Limb (tissue), 2 donors: ENCODE data around the gene CBLN3.
"Not testable (repeated sequence)": the region's sequence is repeated elsewhere in the genome, so short reads cannot be mapped to it uniquely, and the experiment has no call there.

Experiments used
- DNase-seq, 2 donors: peaks; one replicate each; pipeline ENCODE4 v3.0.0-alpha.2; 2016; ENCODE audit errors: extremely low spot score in 2 of 2

The CBLN3 gene

DNA sequence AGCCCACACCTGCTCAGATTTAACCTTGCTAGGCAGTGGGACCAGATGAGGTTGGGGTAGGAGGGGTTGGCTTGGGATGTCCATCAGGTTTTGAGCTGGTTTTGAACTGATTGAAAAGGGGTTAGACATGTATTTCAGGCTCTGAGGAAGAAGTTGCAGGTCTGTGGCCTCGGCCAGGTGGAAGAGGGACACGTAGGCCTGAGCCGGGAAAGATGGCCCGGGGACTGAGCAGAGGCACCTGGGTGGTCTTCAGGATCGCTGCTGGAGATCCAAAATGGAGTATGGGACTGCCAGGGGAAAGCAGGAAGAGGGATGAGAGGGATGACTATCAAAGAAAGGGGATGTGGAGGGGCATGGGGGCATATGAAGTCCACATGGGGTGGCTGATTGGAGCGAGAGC, 23.1 kb downstream of the CBLN3 start:
- DNase-seq, result no peak

DNA sequence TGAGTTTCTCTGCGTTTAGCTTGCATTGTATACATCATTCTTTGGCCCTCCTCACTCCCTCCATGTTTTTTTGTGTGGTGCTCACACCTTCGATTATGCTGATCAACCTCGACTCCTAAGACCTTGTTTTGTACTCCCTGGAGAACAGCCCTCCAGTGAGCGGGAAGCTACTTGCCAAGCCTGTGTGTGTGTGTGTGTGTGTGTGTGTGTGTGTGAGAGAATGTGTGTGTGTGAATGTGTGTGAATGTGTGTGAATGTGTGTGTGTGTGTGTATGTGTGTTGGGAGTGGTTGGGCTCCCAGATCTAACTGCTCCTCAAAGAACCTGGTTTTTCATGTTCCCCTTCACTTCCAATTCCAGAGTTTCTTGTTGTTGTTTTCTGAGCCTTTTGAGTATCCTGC, 24.7 kb downstream of the CBLN3 start:
- no peak for DNase-seq

DNA sequence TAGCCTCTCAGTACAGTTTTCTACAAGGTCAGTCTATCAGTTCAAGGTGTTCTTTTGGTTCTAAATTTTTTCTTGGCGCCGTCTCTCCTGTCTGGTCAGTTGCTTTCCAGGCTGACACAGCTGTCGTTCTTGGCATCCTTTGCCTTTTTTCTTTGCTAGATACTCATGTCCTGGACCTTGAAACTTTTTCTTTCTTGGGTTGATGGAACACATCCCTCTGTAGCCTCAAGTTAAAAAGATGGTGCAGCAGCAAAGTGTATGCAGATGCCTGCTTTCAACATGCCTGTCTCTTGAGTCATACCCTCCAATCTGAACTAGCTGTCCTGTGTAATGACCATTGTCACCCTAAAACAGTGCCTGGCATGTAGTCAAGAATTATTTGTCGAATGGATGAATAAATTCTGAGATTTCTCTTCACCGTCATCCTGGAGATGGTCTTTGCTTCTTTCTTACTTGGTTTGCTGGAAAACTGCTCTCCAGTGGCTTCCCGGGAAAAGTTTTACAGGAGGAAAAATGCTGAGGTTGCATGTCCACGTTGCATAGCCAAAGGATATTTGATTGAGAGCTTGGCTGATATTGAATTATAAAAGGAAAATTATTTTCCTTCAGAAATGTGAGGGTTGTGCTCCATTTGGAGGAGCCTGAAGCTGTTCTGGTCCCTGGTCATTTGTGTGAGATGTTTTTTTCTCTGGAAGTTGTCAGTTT, 26.0 kb downstream of the CBLN3 start:
- peak in 1 of 2 donors; percentile 20 for DNase-seq

DNA sequence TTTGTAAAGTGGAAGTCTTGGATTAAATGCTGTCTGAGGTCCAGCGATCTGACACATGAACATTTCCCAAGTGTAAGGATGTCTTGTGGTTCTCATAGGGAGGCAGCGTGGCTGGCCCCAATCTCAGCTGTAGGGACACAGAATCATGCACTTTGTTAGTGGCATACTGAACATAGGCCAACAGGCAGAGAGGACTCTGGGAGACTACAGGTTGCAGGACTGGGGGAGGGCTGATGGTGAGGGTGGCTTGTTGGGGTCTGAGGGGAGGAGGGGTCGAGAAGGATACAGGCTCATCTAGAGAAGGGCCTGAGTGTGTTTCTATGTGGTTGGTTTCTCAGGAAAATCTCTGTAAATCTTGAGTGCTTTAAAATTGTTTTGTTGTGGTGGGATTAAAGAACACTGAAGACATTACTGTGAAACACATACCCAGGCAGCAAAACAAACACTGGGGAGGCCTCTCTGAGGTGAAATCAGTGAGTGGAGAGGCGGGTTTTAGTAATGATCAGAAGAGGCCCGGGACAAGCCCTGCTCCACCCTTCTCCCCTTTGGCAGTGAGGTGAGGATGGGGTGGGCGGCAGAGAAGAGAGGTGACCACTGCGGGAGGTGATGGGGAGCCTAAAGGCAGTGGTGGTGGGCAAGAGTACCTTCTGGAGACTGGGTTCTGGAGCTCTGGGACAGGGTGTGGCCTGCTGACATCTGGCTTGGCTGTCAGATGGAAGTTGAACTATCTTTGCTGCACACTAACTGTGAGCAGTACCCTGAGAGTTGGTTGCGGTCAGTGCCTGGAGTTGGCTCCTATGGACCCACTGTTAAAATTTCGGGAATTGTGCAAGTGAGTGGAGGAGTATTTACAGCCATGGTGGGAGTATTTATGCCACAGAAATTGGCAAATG, 27.4 kb downstream of the CBLN3 start:
- DNase-seq, result no peak

DNA sequence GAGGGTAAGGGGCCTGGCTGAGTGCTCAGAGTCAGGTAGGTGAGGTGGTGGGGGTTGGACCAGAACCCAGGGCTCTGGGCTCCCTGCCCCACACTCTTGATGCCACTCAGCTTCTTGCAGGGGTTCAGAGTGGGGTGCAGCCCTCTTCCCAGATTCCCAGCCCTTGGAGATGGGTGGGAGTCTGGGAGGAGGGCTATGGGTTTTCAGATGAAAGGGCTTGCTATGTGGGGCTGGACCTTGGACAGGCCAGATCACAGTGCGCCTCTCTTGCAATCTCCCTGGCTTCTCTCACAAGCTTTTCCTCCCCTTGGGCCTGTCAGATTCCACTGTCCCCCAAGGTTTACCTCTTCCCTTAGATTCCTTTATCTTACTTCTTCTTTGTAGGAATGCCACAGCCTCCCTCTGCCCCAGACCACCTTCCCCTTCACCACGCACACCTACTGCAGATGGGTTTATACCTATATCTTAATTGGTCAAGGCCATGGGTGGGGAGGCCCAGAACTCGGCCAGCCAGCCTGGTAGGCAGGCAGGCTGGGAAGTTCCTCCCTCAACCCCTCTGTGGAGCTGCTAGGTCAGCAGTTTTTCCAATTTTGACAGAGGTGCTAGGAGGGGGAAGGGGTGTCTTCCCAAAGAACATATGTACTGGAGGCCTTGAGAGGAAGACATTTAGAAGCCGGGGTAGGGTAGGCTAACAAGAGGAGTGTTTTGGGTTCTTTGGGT, 29.3 kb downstream of the CBLN3 start:
- DNase-seq, result no peak

DNA sequence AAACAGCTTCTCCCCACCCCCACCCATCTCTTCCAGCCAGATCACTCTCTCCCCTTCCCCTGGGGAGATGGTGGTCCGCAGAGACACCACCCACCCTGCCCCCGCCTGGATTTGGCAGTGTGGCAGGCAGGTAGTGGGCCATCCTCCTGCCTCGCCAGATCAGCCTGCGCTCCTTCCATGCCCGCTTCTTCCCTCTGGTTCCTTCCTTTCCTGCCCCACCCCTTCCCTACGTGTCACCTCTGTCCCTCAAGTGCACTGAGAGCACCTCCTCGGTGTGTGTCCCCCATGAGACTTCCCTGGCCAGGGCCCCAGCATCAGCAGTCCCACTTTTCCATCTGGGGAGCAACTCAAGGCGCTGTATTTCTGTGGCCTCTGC, 30.0 kb downstream of the CBLN3 start:
- no peak for DNase-seq

DNA sequence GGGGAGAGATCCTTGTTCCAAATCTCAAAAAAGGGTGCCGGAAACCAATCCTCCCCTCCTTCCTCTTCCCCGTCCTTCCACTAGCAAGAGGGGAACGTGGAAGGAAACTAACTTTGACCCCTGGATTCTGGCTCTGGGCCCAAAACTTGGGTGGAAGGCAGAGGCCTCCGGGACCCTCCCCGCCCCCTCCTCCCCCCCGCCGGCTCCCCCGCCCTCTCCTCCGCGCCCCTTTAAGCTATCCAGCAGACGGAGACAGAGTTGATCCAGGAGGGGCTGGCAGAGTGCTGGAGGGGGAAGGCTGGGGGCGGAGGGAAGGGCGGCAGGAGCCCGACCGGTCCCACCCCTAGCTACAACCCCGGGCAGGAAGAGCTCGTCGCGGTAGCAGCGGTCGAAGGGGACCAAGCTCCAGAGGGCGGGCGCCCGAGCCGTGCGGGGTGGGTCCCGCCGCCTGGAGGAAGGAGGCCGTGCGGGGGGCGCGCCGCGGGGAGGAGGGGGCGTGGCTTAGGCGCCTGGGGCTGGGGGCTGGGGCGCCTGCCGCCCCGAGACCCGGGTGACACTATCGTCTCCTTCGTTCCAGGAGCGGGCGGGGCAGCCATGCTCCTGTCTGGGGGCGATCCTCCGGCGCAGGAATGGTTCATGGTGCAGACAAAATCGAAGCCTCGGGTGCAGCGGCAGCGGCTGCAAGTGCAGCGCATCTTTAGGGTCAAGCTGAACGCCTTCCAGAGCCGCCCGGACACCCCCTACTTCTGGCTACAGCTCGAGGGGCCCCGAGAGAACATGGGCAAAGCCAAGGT, 30.6 kb downstream of the CBLN3 start, which contains the start of gene NYNRIN:
Gene NYNRIN (plus strand): TSS at position 351 of the 794 bp plus-strand sequence. CDS start 244 bp downstream, at position 595.
- DNase-seq, result peak; percentile 85 to 87

DNA sequence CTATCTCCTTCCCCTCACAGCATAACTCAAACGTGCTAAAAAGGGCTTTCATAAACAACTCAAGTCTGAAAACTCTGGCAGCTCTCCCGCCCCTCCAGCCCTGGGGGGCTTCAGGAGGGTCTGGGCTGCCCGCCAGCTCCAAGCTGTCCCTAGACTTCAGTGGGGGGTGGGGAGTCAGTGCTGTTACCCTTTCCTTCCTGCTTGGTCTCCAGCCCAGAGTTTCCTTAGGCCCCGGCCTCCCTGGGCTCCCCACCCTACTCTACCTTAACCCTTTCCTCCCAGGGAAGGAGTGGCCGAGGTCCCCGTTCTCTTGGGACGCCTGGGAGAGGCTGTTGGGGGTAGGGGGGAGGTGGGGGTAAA, 31.2 kb downstream of the CBLN3 start:
- DNase-seq, result peak; percentile 85 to 86

DNA sequence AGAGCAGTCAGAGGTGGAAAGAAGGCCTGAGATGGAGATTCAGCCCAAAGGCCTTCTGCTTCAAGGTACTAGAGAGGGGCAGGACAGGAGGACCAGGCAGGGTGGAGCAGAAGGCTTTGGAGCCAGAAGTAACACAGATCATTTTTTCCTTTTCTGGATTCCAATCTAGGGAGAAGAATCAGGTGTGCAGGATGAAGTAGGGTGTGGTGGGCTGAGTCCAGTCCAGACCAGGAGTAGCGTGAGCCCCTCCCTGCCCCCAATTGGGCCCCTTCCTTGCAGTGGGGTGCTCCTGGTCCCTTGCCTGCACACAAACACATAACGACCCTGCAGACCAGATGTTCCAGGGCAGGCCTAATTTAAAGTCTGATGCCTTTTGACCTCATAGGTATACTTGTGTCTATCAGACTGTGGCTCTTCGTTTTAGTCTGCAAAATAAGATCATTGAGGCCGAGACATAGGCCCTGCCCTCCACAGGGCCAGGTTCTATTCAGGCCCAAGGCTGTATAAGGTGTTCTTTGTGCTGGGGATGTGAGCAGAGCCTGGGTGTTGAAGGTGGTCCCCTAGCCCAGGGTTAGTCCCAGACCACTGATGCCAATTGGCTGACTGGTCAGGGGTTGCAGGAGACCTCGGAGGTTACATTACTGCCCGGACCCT, 31.7 kb downstream of the CBLN3 start:
- no peak for DNase-seq

DNA sequence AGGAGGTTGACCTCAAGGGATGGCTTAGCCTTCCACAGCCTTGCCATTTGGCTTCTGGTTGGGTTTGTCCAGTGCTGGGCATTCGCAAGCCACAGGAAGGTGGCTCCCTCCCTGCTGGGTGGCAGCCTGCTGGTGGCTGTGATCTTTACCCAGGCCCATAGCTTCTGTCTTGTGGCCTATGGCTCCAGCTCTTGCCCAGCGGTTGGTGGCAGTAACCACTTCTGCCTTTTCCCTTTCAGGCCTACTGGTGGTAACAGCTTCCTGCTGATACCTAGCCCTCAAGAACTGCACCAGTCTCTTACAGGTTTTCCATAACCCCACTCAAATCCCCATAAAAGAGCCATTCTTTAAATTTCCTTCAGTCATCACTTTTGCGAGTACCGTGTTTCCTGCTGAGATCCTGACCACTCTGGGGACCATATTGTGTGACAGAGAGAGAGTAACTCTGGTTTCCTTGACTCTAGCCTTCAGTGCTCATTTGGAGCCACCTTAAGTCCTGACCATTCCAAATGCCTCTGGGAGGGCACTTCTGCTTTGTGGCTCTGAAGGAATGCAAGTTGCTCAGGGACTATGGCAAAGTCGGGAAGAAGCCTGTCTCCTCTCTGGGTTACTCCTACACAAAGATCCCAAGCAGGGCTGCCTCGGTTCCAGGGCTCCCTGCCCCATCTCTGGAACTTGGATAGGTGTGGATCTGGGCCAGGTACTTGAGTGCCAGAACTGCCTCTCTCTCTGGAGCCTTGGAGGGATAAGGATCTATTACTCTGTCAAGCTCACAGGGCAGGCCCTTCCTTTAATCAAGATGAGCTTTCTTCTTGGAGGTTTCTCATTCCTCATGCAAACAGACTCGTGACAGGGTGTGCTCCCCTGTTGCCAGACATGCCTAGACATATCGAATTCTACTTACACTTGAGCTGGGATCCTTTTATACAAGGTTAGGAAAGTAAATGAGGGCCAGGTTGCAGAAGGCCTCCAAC, 33.6 kb downstream of the CBLN3 start:
- DNase-seq, result no peak

DNA sequence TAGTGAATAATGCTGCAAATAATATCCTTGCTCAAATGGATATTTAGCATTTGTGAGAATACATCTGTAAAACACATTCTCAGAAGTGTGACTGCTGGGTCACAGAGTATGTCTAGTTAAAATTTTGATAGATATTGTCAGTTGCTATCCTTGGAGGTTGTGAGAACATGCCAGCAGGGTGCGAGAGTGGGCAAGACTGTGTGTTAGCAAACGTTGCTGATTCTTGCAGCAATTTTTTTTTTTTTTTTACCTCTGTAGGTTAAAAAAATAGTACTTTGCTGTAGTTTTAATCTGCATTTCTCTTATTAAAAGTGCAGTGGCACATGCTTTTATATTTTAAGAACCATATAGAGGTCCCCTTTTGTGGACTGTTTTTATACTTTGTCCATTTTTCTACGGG, 35.2 kb downstream of the CBLN3 start:
- DNase-seq, result no peak

DNA sequence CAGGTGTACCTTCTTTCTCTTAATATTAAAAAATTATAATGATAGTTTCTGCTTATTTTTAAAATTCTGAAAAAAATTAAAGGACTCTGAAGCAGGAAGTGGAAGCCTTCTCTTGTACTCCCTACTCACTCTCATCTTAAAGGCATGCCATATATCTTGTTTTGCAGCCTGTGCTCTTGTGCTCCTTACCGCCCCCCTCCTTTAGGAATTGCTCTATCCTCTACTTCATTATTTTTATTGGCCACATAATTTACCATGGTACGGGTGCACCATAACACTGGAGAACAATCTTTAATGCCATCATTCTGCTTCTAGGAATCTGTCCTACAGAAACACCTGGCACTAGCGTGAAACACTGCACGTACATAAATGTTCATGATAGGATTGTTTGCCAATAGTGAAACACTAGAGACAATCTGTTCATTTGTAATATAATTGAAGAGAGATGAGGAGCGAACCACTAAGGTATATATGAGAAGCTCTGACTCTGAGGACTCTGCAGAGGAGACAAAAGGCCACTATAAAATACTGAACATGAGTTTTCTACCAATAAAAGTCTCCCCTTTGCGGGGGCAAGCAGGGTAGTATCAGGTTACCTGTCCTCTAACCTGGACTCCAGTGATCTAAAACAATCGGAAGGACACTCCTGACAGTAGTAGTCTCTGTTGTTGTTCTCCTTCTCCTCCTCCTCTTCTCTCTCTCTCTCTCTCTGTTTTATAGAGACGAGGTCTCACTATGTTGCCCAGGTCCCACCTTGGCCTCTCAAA, 37.0 kb downstream of the CBLN3 start:
- no peak for DNase-seq

DNA sequence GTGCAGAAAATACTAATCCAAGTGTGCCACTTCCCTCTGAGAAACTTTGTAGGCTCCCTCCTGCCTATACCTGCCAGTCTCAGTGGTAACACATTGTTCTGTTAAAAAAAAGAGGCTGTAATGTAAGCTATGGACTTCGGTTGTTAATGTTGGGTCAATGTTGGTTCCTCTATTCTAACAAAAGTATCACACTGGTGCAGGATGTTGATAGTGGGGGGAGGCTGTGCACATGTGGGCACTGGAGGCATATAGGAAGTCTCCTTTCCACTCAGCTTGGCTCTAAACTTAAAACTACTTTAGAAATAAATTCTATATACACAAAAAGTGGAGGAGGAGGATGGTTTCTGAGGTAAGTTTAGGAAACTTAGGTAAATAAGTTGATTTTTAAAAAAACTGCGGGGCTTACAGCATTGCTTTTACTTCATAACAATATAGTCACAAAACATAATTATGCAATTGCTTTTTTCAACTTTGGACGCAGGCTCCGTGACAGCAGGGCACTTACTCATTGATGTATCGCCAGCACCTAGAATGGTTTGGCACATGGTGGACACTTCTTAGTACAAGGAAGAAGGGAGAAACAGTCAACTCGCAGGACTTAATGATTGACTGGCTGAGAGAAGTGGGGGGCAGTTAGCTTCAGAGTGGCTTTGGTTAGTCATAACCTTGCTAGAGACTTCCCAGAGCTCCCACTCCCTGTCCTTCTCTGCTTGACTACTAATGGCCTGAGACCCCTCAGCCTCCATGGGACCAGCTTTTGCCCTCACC, 38.6 kb downstream of the CBLN3 start:
- no peak for DNase-seq

DNA sequence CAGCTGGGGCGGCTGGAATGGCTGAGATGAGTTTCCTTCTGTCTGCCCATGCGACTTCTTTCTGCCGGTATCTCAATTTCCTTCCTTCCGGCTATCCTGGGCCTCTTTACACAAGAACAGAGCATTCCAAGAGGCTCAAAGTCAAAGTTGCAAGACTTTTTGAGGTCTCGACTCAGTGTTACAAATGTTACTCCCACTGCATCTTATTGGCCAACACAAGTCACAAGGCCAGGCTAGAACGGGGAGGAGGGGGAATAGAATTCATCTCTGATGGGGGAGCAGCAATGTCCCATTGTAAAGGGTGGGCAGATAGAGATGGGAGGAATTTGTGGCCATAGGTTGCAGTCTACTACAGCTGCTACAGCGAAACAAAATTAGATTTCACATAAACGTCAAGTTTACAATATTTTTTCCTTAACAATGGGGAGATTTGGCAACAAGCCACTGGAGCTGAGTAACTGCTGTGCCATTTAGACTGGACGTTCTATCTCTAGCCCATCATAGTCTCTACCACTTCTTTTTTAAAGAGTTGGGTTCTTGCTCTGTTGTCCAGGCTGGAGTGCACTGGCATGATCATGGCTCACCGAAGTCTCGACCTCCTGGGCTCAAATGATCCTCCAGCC, 40.1 kb downstream of the CBLN3 start:
- DNase-seq, result no peak

DNA sequence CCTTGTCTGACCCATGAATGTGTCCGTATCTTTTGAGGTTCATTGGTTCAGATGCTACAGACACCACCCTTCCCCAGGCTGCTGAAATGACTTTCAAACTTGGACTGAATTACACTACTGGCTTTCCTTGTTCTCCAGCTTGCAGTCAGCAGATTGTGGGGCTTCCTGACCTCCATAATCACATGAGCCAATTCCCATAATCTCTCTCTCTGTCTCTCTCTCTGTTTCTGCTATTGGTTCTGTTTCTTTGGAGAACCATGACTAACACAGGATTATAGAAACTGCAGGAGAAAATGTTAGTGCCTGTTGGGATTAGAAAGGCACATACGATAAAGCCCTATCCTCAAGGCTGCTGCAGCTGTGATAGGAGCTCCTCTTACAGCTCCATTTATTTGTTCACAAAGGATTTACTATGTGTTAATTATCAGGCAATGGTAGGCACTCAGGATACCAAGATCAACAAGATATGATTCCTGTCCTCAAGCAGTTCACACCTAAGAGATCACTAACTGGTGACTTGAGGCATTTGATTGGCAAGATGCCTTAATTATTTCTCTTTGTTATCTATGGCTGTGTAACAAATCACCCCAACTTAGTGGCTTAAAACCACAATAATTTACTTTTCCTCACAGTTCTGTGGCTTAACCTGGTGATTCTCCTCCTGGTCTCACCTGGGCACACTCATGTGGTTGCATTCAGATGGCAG, 40.8 kb downstream of the CBLN3 start:
- DNase-seq, result no peak

DNA sequence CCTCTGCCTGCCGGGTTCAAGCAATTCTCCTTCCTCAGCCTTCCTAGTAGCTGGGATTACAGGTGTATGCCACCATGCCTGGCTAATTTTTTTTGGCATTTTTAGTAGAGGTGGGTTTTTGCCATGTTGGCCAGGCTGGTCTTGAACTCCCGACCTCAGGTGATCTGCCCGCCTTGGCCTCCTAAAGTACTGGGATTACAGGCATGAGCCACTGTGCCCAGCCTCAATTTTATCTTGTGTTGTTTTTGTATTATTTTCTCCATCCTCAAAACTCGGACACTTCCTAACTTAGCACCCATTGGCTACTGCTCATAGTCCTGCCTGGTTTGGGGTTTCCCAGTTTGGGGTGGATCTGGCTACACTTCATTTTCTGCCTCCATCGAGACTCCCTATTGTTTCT, 41.9 kb downstream of the CBLN3 start:
- not testable (repeated sequence) for DNase-seq

DNA sequence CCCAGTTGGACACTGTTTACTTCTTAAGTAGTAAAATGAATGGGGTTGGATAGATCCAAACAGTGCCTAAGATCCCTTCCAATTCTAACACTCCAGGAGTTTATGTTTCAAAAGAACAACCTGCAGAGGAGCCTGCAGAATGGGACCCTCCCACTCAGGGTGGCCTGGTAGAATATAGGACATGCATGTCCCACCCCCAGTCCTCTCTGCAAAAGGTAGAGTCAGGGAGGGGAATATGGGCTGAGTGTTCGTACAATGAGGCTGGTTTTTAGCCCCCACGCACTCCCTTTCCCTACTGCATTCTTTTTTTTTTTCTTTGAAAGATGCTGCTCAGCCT, 42.5 kb downstream of the CBLN3 start:
- no peak for DNase-seq
